Adipocyte (in vitro differentiated cells): Measurements from ENCODE around the gene SGMS1.
"Not testable (repeated sequence)": the region's sequence is repeated elsewhere in the genome, so short reads cannot be mapped to it uniquely, and the experiment has no call there.

Experiments
- DNase-seq: peaks from one replicate; pipeline ENCODE4 v3.0.0-alpha.2; 2015; ENCODE audit warnings: low read depth
- H3K27me3 ChIP-seq: replicated peaks from 2 replicates; pipeline ENCODE4 v1.7.0; 2013; ENCODE audit warnings: mild to moderate bottlenecking, low read length, moderate library complexity; ENCODE audit not compliant: control insufficient read depth, insufficient read depth
- H3K36me3 ChIP-seq: 2 replicates; pipeline ENCODE4 v1.7.0; 2013; ENCODE audit warnings: low read length, mild to moderate bottlenecking, moderate library complexity; ENCODE audit not compliant: control insufficient read depth, insufficient read depth, severe bottlenecking
- H3K4me1 ChIP-seq: 2 replicates; pipeline ENCODE4 v1.7.0; 2013; ENCODE audit warnings: mild to moderate bottlenecking, low read length, moderate library complexity; ENCODE audit not compliant: control insufficient read depth, insufficient read depth
- H3K4me3 ChIP-seq: 2 replicates; pipeline ENCODE4 v1.7.0; 2013; ENCODE audit warnings: mild to moderate bottlenecking, low read length, moderate library complexity
- H3K9ac ChIP-seq: 2 replicates; pipeline ENCODE4 v1.7.0; 2013; ENCODE audit warnings: mild to moderate bottlenecking, low read length, moderate library complexity
- H3K9me3 ChIP-seq: 2 replicates; pipeline ENCODE4 v1.7.0; 2013; ENCODE audit warnings: mild to moderate bottlenecking, low read length, moderate library complexity; ENCODE audit not compliant: control insufficient read depth

Gene SGMS1

GRCh38 chr10:50272531-50272930 is 351.2 kb downstream of the SGMS1 start:
- H3K9ac ChIP-seq = no peak overlapping the region
- peaks cover 6% of the 10 kb centered on the region for H3K27me3 ChIP-seq
- DNase-seq = no peak
- no peaks in the 10 kb centered on the region for H3K36me3 ChIP-seq
- H3K9me3 ChIP-seq = no peaks in the 10 kb centered on the region
- no peak overlapping the region for H3K4me3 ChIP-seq
- H3K4me1 ChIP-seq = no peaks in the 10 kb centered on the region

- no peak for DNase-seq
- Histone ChIP-seq H3K4me3 (no peak overlapping the region), H3K36me3 (no peaks in the 10 kb centered on the region), H3K4me1 (no peaks in the 10 kb centered on the region), H3K9ac (no peak overlapping the region), H3K9me3 (no peaks in the 10 kb centered on the region), H3K27me3 (peaks cover 6% of the 10 kb centered on the region)
Measured at GRCh38 chr10:50271564-50272250, 352.0 kb downstream of the SGMS1 start.

GRCh38 chr10:50267877-50268276 is 355.9 kb downstream of the SGMS1 start:
- not testable (repeated sequence) for H3K36me3 ChIP-seq, H3K4me1 ChIP-seq, H3K9ac ChIP-seq, DNase-seq, H3K27me3 ChIP-seq, H3K9me3 ChIP-seq, H3K4me3 ChIP-seq

GRCh38 chr10:50262625-50263024 is 361.1 kb downstream of the SGMS1 start:
- not testable (repeated sequence) for DNase-seq, H3K36me3 ChIP-seq, H3K4me1 ChIP-seq, H3K9me3 ChIP-seq, H3K9ac ChIP-seq, H3K4me3 ChIP-seq
- peaks cover 10% of the 10 kb centered on the region for H3K27me3 ChIP-seq

GRCh38 chr10:50260791-50261281 is 362.9 kb downstream of the SGMS1 start:
- no peaks in the 10 kb centered on the region for H3K36me3 ChIP-seq
- DNase-seq = no peak
- peaks cover 22% of the 10 kb centered on the region for H3K27me3 ChIP-seq
- no peak overlapping the region for H3K4me3 ChIP-seq
- H3K9me3 ChIP-seq = no peaks in the 10 kb centered on the region
- H3K4me1 ChIP-seq = no peaks in the 10 kb centered on the region
- H3K9ac ChIP-seq = no peak overlapping the region
